Neural cell (in vitro differentiated cells): ENCODE measurements around the gene HNRNPM. TPM values are rescaled to one million over a fixed set of nuclear protein-coding genes. Genes with fewer than 3 reads are reported as not detected.

Source experiments
- H2AFZ ChIP-seq: fragments of 200-600, 300-800 bp; sonication (generic), shearing (Covaris generic); 2 replicates; pipeline ENCODE4 v1.6.0; 2014; ENCODE audit warnings: low read depth, mild to moderate bottlenecking, antibody characterized with exemption, low read length, moderate library complexity
- H3F3A ChIP-seq: fragments of 200-600 bp; shearing (Covaris generic); 2 replicates; pipeline ENCODE4 v1.6.1; 2016; ENCODE audit warnings: mild to moderate bottlenecking, moderate library complexity, mixed read lengths, antibody characterized with exemption, low read length; ENCODE audit not compliant: insufficient read depth, poor library complexity, severe bottlenecking
- H3K27ac ChIP-seq: fragments of 200-600, 300-800 bp; sonication (generic), shearing (Covaris generic); 2 replicates; pipeline ENCODE4 v1.5.1; 2014; ENCODE audit warnings: mild to moderate bottlenecking, low read length, moderate library complexity
- H3K27me3 ChIP-seq: fragments of 300-800, 200-600 bp; sonication (generic), shearing (Covaris generic); 2 replicates; pipeline ENCODE4 v1.6.0; 2014; ENCODE audit warnings: mild to moderate bottlenecking, low read depth, low read length, moderate library complexity; ENCODE audit not compliant: insufficient read depth
- H3K36me3 ChIP-seq: fragments of 300-800, 200-600 bp; sonication (generic), shearing (Covaris generic); 2 replicates; pipeline ENCODE4 v1.5.1; 2014; ENCODE audit warnings: mild to moderate bottlenecking, antibody characterized with exemption, low read length, moderate library complexity; ENCODE audit not compliant: insufficient read depth
- H3K4me2 ChIP-seq: fragments of 300-800, 200-600 bp; sonication (generic), shearing (Covaris generic); 2 replicates; pipeline ENCODE4 v1.6.0; 2014; ENCODE audit warnings: mild to moderate bottlenecking, low read length
- H3K4me3 ChIP-seq: fragments of 300-800, 200-600 bp; sonication (generic), shearing (Covaris generic); 2 replicates; pipeline ENCODE4 v1.5.1; 2014; ENCODE audit warnings: mild to moderate bottlenecking, low read length, moderate library complexity
- H3K79me2 ChIP-seq: fragments of 200-600 bp; shearing (Covaris generic); replicated peaks from 2 replicates; pipeline ENCODE4 v1.6.0; 2014; ENCODE audit warnings: mild to moderate bottlenecking, low read length, moderate library complexity; ENCODE audit not compliant: insufficient read depth
- H3K9ac ChIP-seq: fragments of 300-800, 200-600 bp; sonication (generic), shearing (Covaris generic); 2 replicates; pipeline ENCODE4 v1.6.1; 2016; ENCODE audit warnings: mild to moderate bottlenecking, low read length, mixed read lengths
- H3K9me2 ChIP-seq: fragments of 200-600 bp; shearing (Covaris generic); 2 replicates; pipeline ENCODE4 v1.6.1; 2016; ENCODE audit warnings: mild to moderate bottlenecking, low read length, mixed read lengths; ENCODE audit not compliant: insufficient read depth
- H3K9me3 ChIP-seq: fragments of 200-600, 300-800 bp; sonication (generic), shearing (Covaris generic); 2 replicates; pipeline ENCODE4 v1.6.1; 2016; ENCODE audit warnings: mild to moderate bottlenecking, mixed run types, low read length, moderate library complexity, mixed read lengths
- H4K20me1 ChIP-seq: fragments of 200-600 bp; shearing (Covaris generic); 2 replicates; pipeline ENCODE4 v1.6.1; 2016; ENCODE audit warnings: mild to moderate bottlenecking, mixed run types; ENCODE audit not compliant: insufficient read depth
- EP300 ChIP-seq: fragments of 450-650 bp; conservative IDR thresholded peaks from 2 replicates; pipeline ENCODE4 v1.6.1; 2014; ENCODE audit warnings: antibody characterized with exemption, mild to moderate bottlenecking, moderate library complexity; ENCODE audit not compliant: poor library complexity, severe bottlenecking
- EZH2 ChIP-seq: fragments of 200-600, 300-800 bp; shearing (Covaris generic), sonication (generic); IDR thresholded peaks from 2 replicates; pipeline ENCODE4 v1.6.1; 2014; ENCODE audit warnings: antibody characterized with exemption, low read length, borderline replicate concordance, mild to moderate bottlenecking; ENCODE audit not compliant: insufficient read depth, poor library complexity, severe bottlenecking
- MXI1 ChIP-seq: fragments of 450-650 bp; conservative IDR thresholded peaks from 2 replicates; pipeline ENCODE4 v1.6.1; 2014; ENCODE audit warnings: antibody characterized with exemption, mild to moderate bottlenecking; ENCODE audit not compliant: poor library complexity, severe bottlenecking
- POLR2AphosphoS5 ChIP-seq: IDR thresholded peaks from 2 replicates; pipeline ENCODE4 v1.6.1; 2012
- RAD21 ChIP-seq: fragments of 450-650 bp; conservative IDR thresholded peaks from 2 replicates; pipeline ENCODE4 v1.6.1; 2014; ENCODE audit warnings: antibody characterized with exemption, mild to moderate bottlenecking, moderate library complexity
- SMC3 ChIP-seq: fragments of 450-650 bp; conservative IDR thresholded peaks from 2 replicates; pipeline ENCODE4 v1.6.1; 2014; ENCODE audit warnings: antibody characterized with exemption, mild to moderate bottlenecking, moderate library complexity; ENCODE audit not compliant: poor library complexity
- TAF1 ChIP-seq: IDR thresholded peaks from 2 replicates; pipeline ENCODE4 v1.6.1; 2012; ENCODE audit warnings: low read depth
- polyA plus RNA-seq: library from polyadenylated mRNA; depleted of rRNA; stranded (reverse); fragments of >200 nt; gene quantifications from 2 replicates; pipeline ENCODE4 v1.2.3, GENCODE V29; 2014
- TF ChIP-seq, protein P1 (sequence below): fragments of 450-650 bp; IDR thresholded peaks from 2 replicates; pipeline ENCODE4 v1.5.1; 2014; ENCODE audit warnings: antibody characterized with exemption, mild to moderate bottlenecking, moderate library complexity; ENCODE audit not compliant: poor library complexity, severe bottlenecking
- TF ChIP-seq, protein P2 (sequence below): IDR thresholded peaks from 2 replicates; pipeline ENCODE4 v1.6.1; 2012; ENCODE audit warnings: borderline replicate concordance

HNRNPM gene
- polyA plus RNA-seq, 1 donor from 2014 or later, result 91.7 TPM

DNA sequence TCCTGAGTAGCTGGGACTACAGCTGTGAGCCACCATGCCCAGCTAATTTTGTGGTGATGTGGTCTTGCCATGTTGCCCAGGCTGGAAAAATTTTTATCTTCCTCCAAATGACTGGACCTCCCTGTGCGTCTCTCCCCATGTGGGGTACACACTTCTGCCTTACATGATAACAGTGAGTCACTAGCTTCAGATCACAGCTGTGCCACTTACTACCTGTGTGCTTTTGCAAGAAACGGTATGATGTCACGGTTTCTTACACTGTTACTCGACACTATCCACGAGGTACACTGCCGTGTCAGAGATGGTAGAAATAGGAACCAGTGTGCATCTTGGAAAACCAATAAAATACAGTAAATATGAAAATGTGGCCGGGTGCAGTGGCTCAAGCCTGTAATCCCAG, 86.7 kb downstream of the HNRNPM start:
- H3K27me3 ChIP-seq, result no peaks in the 10 kb centered on the region
- no peaks in the 10 kb centered on the region for H3F3A ChIP-seq
- H4K20me1 ChIP-seq, result no peaks in the 10 kb centered on the region
- no peaks in the 10 kb centered on the region for H3K36me3 ChIP-seq
- H3K4me2 ChIP-seq, result no peak overlapping the region
- H3K79me2 ChIP-seq, result no peaks in the 10 kb centered on the region
- TF ChIP-seq SMC3 (no peak), POLR2AphosphoS5 (no peak), RAD21 (no peak), TAF1 (no peak), EZH2 (no peak)
- TF ChIP-seq, protein P1, sequence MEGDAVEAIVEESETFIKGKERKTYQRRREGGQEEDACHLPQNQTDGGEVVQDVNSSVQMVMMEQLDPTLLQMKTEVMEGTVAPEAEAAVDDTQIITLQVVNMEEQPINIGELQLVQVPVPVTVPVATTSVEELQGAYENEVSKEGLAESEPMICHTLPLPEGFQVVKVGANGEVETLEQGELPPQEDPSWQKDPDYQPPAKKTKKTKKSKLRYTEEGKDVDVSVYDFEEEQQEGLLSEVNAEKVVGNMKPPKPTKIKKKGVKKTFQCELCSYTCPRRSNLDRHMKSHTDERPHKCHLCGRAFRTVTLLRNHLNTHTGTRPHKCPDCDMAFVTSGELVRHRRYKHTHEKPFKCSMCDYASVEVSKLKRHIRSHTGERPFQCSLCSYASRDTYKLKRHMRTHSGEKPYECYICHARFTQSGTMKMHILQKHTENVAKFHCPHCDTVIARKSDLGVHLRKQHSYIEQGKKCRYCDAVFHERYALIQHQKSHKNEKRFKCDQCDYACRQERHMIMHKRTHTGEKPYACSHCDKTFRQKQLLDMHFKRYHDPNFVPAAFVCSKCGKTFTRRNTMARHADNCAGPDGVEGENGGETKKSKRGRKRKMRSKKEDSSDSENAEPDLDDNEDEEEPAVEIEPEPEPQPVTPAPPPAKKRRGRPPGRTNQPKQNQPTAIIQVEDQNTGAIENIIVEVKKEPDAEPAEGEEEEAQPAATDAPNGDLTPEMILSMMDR, result no peak
- H3K4me3 ChIP-seq, result no peak overlapping the region
- no peaks in the 10 kb centered on the region for H3K9me2 ChIP-seq
- no peak overlapping the region for H3K27ac ChIP-seq
- H3K9ac ChIP-seq, result no peak overlapping the region
- H2AFZ ChIP-seq, result no peak overlapping the region
- H3K9me3 ChIP-seq, result no peaks in the 10 kb centered on the region

DNA sequence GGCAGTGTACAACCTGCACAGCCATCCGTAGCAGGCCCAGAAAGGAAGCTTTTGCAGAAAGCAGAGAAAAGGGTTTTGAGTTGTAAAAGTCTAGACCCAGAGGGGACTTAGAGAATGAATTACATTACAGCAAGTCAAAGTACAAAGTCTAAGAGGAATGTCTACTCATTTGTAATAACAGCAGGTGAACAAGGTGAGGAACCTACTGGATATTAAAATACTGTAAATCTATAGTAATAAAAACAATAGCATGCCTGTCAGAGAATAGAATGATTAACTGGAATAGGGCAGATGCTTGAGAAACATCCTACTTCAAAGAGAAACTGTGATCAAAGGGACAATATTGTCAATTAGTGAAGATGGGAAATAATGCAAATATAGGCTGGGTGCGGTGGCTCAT, 87.5 kb downstream of the HNRNPM start:
- Histone ChIP-seq H3K9me2 (no peaks in the 10 kb centered on the region), H3K9me3 (no peaks in the 10 kb centered on the region), H3K36me3 (no peaks in the 10 kb centered on the region), H4K20me1 (no peaks in the 10 kb centered on the region), H3K4me3 (no peak overlapping the region), H2AFZ (no peak overlapping the region), H3K27ac (no peak overlapping the region), H3K4me2 (no peak overlapping the region), H3K27me3 (no peaks in the 10 kb centered on the region), H3K79me2 (no peaks in the 10 kb centered on the region), H3F3A (no peaks in the 10 kb centered on the region), H3K9ac (no peak overlapping the region)
- TF ChIP-seq EZH2 (no peak), TAF1 (no peak), MXI1 (no peak), EP300 (no peak), RAD21 (no peak), POLR2AphosphoS5 (no peak), SMC3 (no peak)
- TF ChIP-seq, protein P1, result no peak
- TF ChIP-seq, protein P2, sequence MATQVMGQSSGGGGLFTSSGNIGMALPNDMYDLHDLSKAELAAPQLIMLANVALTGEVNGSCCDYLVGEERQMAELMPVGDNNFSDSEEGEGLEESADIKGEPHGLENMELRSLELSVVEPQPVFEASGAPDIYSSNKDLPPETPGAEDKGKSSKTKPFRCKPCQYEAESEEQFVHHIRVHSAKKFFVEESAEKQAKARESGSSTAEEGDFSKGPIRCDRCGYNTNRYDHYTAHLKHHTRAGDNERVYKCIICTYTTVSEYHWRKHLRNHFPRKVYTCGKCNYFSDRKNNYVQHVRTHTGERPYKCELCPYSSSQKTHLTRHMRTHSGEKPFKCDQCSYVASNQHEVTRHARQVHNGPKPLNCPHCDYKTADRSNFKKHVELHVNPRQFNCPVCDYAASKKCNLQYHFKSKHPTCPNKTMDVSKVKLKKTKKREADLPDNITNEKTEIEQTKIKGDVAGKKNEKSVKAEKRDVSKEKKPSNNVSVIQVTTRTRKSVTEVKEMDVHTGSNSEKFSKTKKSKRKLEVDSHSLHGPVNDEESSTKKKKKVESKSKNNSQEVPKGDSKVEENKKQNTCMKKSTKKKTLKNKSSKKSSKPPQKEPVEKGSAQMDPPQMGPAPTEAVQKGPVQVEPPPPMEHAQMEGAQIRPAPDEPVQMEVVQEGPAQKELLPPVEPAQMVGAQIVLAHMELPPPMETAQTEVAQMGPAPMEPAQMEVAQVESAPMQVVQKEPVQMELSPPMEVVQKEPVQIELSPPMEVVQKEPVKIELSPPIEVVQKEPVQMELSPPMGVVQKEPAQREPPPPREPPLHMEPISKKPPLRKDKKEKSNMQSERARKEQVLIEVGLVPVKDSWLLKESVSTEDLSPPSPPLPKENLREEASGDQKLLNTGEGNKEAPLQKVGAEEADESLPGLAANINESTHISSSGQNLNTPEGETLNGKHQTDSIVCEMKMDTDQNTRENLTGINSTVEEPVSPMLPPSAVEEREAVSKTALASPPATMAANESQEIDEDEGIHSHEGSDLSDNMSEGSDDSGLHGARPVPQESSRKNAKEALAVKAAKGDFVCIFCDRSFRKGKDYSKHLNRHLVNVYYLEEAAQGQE, result no peak
